ENCODE measurements around the gene DNAI7. TPM values are rescaled to one million over a fixed set of nuclear protein-coding genes. Genes with fewer than 3 reads are reported as not detected.

The DNAI7 gene
- polyA plus RNA-seq, 1 donor from 2014 or later, result 1.3 TPM

- no peak overlapping the region for H3K4me3 ChIP-seq (ENCODE audit: low read length)
- no peak for TF ChIP-seq REST (IDR thresholded peaks at IDR 0.05; ENCODE audit: borderline replicate concordance)
- TF ChIP-seq EP300 (conservative IDR thresholded peaks at IDR 0.05; ENCODE audit: poor library complexity, severe bottlenecking), result no peak
- no peak for TF ChIP-seq TAF1 (IDR thresholded peaks at IDR 0.05; ENCODE audit: low read depth)
- no peak for TF ChIP-seq EZH2 (IDR thresholded peaks at IDR 0.05; ENCODE audit: borderline replicate concordance, insufficient read depth, low read length, poor library complexity, severe bottlenecking)
- no peak for TF ChIP-seq POLR2AphosphoS5 (IDR thresholded peaks at IDR 0.05)
- TF ChIP-seq CTCF (IDR thresholded peaks at IDR 0.05; ENCODE audit: poor library complexity, severe bottlenecking), result no peak
- TF ChIP-seq MXI1 (conservative IDR thresholded peaks at IDR 0.05; ENCODE audit: poor library complexity, severe bottlenecking), result no peak
- no peak for TF ChIP-seq RAD21 (conservative IDR thresholded peaks at IDR 0.05)
- no peak for TF ChIP-seq SMC3 (conservative IDR thresholded peaks at IDR 0.05; ENCODE audit: poor library complexity)
Observed at GRCh38 chr12:25202137-25202536, 7.2 kb upstream of the DNAI7 start.

GRCh38 chr12:25200703-25201102, 5.7 kb upstream of the DNAI7 start:
- H3K79me2 ChIP-seq (replicated peaks; ENCODE audit: insufficient read depth, low read length), result no peaks in the 10 kb centered on the region
- H3F3A ChIP-seq (ENCODE audit: insufficient read depth, low read length, poor library complexity, severe bottlenecking), result no peaks in the 10 kb centered on the region
- no peak overlapping the region for H3K4me2 ChIP-seq (ENCODE audit: low read length)
- no peaks in the 10 kb centered on the region for H3K9me2 ChIP-seq (ENCODE audit: insufficient read depth, low read length)
- no peak overlapping the region for H2AFZ ChIP-seq (ENCODE audit: low read depth, low read length)
- TF ChIP-seq TAF1 (IDR thresholded peaks at IDR 0.05; ENCODE audit: low read depth) (no peak), CTCF (IDR thresholded peaks at IDR 0.05; ENCODE audit: poor library complexity, severe bottlenecking) (no peak)
- no peaks in the 10 kb centered on the region for H3K27me3 ChIP-seq (ENCODE audit: insufficient read depth, low read depth, low read length)
- no peak overlapping the region for H3K27ac ChIP-seq (ENCODE audit: low read length)
- no peaks in the 10 kb centered on the region for H4K20me1 ChIP-seq (ENCODE audit: insufficient read depth)
- no peak overlapping the region for H3K9ac ChIP-seq (ENCODE audit: low read length)
- H3K9me3 ChIP-seq (ENCODE audit: low read length), result no peaks in the 10 kb centered on the region
- no peaks in the 10 kb centered on the region for H3K36me3 ChIP-seq (ENCODE audit: insufficient read depth, low read length)
- H3K4me3 ChIP-seq (ENCODE audit: low read length), result no peak overlapping the region

More at GRCh38 chr12:25202137-25202536, 7.2 kb upstream of the DNAI7 start:
- no peaks in the 10 kb centered on the region for H3K79me2 ChIP-seq (replicated peaks; ENCODE audit: insufficient read depth, low read length)
- H3F3A ChIP-seq (ENCODE audit: insufficient read depth, low read length, poor library complexity, severe bottlenecking), result no peaks in the 10 kb centered on the region
- H3K27ac ChIP-seq (ENCODE audit: low read length), result no peak overlapping the region
- no peak overlapping the region for H3K9ac ChIP-seq (ENCODE audit: low read length)
- H3K9me2 ChIP-seq (ENCODE audit: insufficient read depth, low read length), result no peaks in the 10 kb centered on the region
- H3K4me2 ChIP-seq (ENCODE audit: low read length), result no peak overlapping the region
- no peak overlapping the region for H2AFZ ChIP-seq (ENCODE audit: low read depth, low read length)
- no peaks in the 10 kb centered on the region for H3K9me3 ChIP-seq (ENCODE audit: low read length)
- no peaks in the 10 kb centered on the region for H4K20me1 ChIP-seq (ENCODE audit: insufficient read depth)
- H3K36me3 ChIP-seq (ENCODE audit: insufficient read depth, low read length), result no peaks in the 10 kb centered on the region
- H3K27me3 ChIP-seq (ENCODE audit: insufficient read depth, low read depth, low read length), result no peaks in the 10 kb centered on the region

Measured in neural cell (in vitro differentiated cells).